Endothelial cell of umbilical vein (primary cell): ENCODE data around the gene FIG4. TPM values are rescaled to one million over a fixed set of nuclear protein-coding genes. Genes with fewer than 3 reads are reported as not detected.

ENCODE experiments used
- BruUV-seq: library from RNA; stranded (reverse); fragments of 400-500 nt; replicated peaks from 2 replicates; lab custom pipeline; 2021; lab: Mats Ljungman, UMichigan
- CTCF ChIA-PET: fragments of 300-600, 350-600 bp; sonication (Branson Sonifier 250); formaldehyde crosslinking; loops from one replicate; lab custom pipeline; 2021; ENCODE audit warnings: antibody characterized with exemption, inconsistent platforms; lab: Charles Lee
- POLR2A ChIA-PET: fragments of 300-600, 350-600 bp; sonication (Branson Sonifier 250); formaldehyde crosslinking; loops from one replicate; lab custom pipeline; 2021; ENCODE audit warnings: antibody characterized with exemption, inconsistent platforms; lab: Charles Lee
- DNase-seq: peaks from one replicate; pipeline ENCODE4 v3.0.0-alpha.2; 2011; ENCODE audit warnings: low read depth, low spot score
- FAIRE-seq: peaks from 2 replicates; lab custom pipeline; 2011; peaks lifted over from hg19 to GRCh38; lab: Jason Lieb, UNC
- H2AFZ ChIP-seq: 2 replicates; pipeline ENCODE4 v1.6.0; 2012; ENCODE audit warnings: low read depth, low read length, control low read depth, inconsistent platforms
- H3K27ac ChIP-seq: 2 replicates; pipeline ENCODE4 v1.5.1; 2011; ENCODE audit warnings: low read depth, mild to moderate bottlenecking, control low read depth, low read length, moderate library complexity; ENCODE audit not compliant: insufficient read depth
- H3K27me3 ChIP-seq, 2 experiments: 2 replicates each; pipeline versions ENCODE4 v1.6.0 to v1.6.1; 2011; ENCODE audit warnings: low read length in 2 of 2, mixed read lengths in 1 of 2; ENCODE audit not compliant: control insufficient read depth in 2 of 2, insufficient read depth in 2 of 2
- H3K36me3 ChIP-seq, 2 experiments: 2 replicates in 1 of 2; 3 replicates in 1 of 2; pipeline ENCODE4 v1.5.1; 2011; ENCODE audit warnings: low read length in 2 of 2, mild to moderate bottlenecking in 1 of 2, moderate library complexity in 1 of 2; ENCODE audit not compliant: control insufficient read depth in 2 of 2, insufficient read depth in 2 of 2; ENCODE audit errors: extremely low read depth in 1 of 2
- H3K4me1 ChIP-seq: 3 replicates; pipeline ENCODE4 v1.5.1; 2011; ENCODE audit warnings: mild to moderate bottlenecking, low read length; ENCODE audit not compliant: control insufficient read depth, insufficient read depth; ENCODE audit errors: extremely low read depth
- H3K4me2 ChIP-seq: 2 replicates; pipeline ENCODE4 v1.6.1; 2011; ENCODE audit warnings: low read length, control low read depth, mixed read lengths; ENCODE audit not compliant: insufficient read depth
- H3K4me3 ChIP-seq, 3 experiments: fragments of 200-600 bp in 1 of 3; sonication (generic), shearing (Covaris generic) in 1 of 3; replicated peaks in 1 of 3; 2 replicates each; pipeline ENCODE4 v1.5.1; 2011 to 2016; ENCODE audit warnings: control low read depth in 3 of 3, low read length in 3 of 3, mild to moderate bottlenecking in 2 of 3, inconsistent platforms in 1 of 3, low read depth in 1 of 3, moderate library complexity in 1 of 3; ENCODE audit not compliant: insufficient read depth in 1 of 3
- H3K79me2 ChIP-seq: 2 replicates; pipeline ENCODE4 v1.6.0; 2012; ENCODE audit warnings: low read length, inconsistent platforms; ENCODE audit not compliant: control insufficient read depth, insufficient read depth
- H3K9ac ChIP-seq: replicated peaks from 2 replicates; pipeline ENCODE3; 2011; ENCODE audit warnings: low read length, control low read depth; ENCODE audit not compliant: insufficient read depth; ENCODE audit errors: extremely low read depth
- H3K9me1 ChIP-seq: replicated peaks from 3 replicates; pipeline ENCODE4 v1.6.0; 2011; ENCODE audit warnings: mild to moderate bottlenecking, low read length; ENCODE audit not compliant: control insufficient read depth, insufficient read depth; ENCODE audit errors: extremely low read depth
- H3K9me3 ChIP-seq: replicated peaks from 2 replicates; pipeline ENCODE4 v1.5.1; 2012; ENCODE audit warnings: low read length, inconsistent platforms; ENCODE audit not compliant: control insufficient read depth, insufficient read depth
- H4K20me1 ChIP-seq: replicated peaks from 2 replicates; pipeline ENCODE3; 2011; ENCODE audit warnings: mild to moderate bottlenecking, low read length; ENCODE audit not compliant: control insufficient read depth, insufficient read depth; ENCODE audit errors: extremely low read depth
- EZH2 ChIP-seq: IDR thresholded peaks from 2 replicates; pipeline ENCODE4 v1.6.1; 2012; ENCODE audit warnings: borderline replicate concordance, low read depth, mild to moderate bottlenecking, moderate library complexity, low read length, inconsistent platforms; ENCODE audit not compliant: severe bottlenecking
- FOS ChIP-seq: IDR thresholded peaks from 2 replicates; pipeline ENCODE4 v1.6.1; 2011; ENCODE audit warnings: mild to moderate bottlenecking, low read length, moderate library complexity, borderline replicate concordance; ENCODE audit not compliant: insufficient read depth
- GATA2 ChIP-seq: IDR thresholded peaks from 2 replicates; pipeline ENCODE4 v1.7.0; 2011; ENCODE audit warnings: low read depth, mild to moderate bottlenecking, moderate library complexity, mixed read lengths, low read length; ENCODE audit not compliant: insufficient read length, insufficient read depth
- JUN ChIP-seq: IDR thresholded peaks from 2 replicates; pipeline ENCODE4 v1.6.1; 2011; ENCODE audit warnings: borderline replicate concordance, low read depth; ENCODE audit not compliant: insufficient read length, insufficient read depth
- MYC ChIP-seq: IDR thresholded peaks from one replicate; pipeline ENCODE4 v1.6.1; 2011; ENCODE audit warnings: mild to moderate bottlenecking, low read depth, low read length
- POLR2A ChIP-seq: IDR thresholded peaks from 2 replicates; pipeline ENCODE4 v1.6.1; 2012; ENCODE audit warnings: low read depth, mild to moderate bottlenecking, control low read depth, low read length
- POLR2AphosphoS5 ChIP-seq: IDR thresholded peaks from 2 replicates; pipeline ENCODE4 v1.6.1; 2012; ENCODE audit warnings: low read depth, mild to moderate bottlenecking, control low read depth, low read length, moderate library complexity; ENCODE audit not compliant: insufficient read depth
- dilution Hi-C: fragments of 300-500 bp; cut with MboI; formaldehyde crosslinking; loops from one replicate; pipeline ENCODE4 v1.15.0; 2019; ENCODE audit warnings: low sequenced_read_pairs; ENCODE audit not compliant: extremely low pct_ligation_motif_present
- intact Hi-C: fragments of 100-400 bp; cut with micrococcal nuclease; formaldehyde crosslinking; loops from one replicate; pipeline ENCODE4 v1.10.0; 2022
- polyA plus RNA-seq, 4 experiments: library from polyadenylated mRNA; depleted of rRNA in 3 of 4; stranded (reverse) in 3 of 4; unstranded in 1 of 4; fragments of >200 nt; gene quantifications; 2 replicates each; pipeline versions ENCODE4 v1.2.1 to v1.2.3, GENCODE V29; 2011 to 2012; ENCODE audit warnings: missing spikeins in 1 of 4
- total RNA-seq: library from RNA; stranded (reverse); gene quantifications from 2 replicates; pipeline ENCODE4 v1.2.3, GENCODE V29; 2021
- TF ChIP-seq, protein P1 (sequence below), 2 donors: IDR thresholded peaks; 1 replicate in 1 of 2; 2 replicates in 1 of 2; pipeline ENCODE4 v1.5.1; 2011; ENCODE audit warnings: low read length in 2 of 2, mild to moderate bottlenecking in 2 of 2, moderate library complexity in 2 of 2, control low read depth in 1 of 2, inconsistent platforms in 1 of 2, low read depth in 1 of 2; ENCODE audit not compliant: insufficient read depth in 1 of 2; ENCODE audit errors: extremely low read depth in 1 of 2
- TF ChIP-seq, protein P2 (sequence below): IDR thresholded peaks from 2 replicates; pipeline ENCODE4 v1.6.1; 2011; ENCODE audit not compliant: insufficient read depth, insufficient read length

FIG4 gene
- total and polyA plus RNA-seq, 2 donors (not counting 3 experiments of a cell fraction or from before 2014, with no cell fraction given): 7.9 to 12.2 TPM

GRCh38 chr6:109824105-109824504 lies 133.0 kb downstream of the FIG4 start:
- no TSS peak for BruUV-seq
- H4K20me1 ChIP-seq: no peaks in the 10 kb centered on the region
- no peaks in the 10 kb centered on the region for H3K9me3 ChIP-seq
- no peak overlapping the region for H3K4me3 ChIP-seq
- no peak overlapping the region for H3K27ac ChIP-seq
- intact Hi-C loops: no loop called here
- ChIA-PET CTCF (interaction anchor here (1.8 to 2.2 kb wide), 2 partner anchors 19 to 216 kb away, joined by 5 to 6 read pairs; no protein-coding TSS in a partner anchor), POLR2A (no interaction called here)
- H2AFZ ChIP-seq: no peak overlapping the region
- DNase-seq (no peak), FAIRE-seq (no peak)
- no peak overlapping the region for H3K4me2 ChIP-seq
- no peaks in the 10 kb centered on the region for H3K36me3 ChIP-seq
- no peak overlapping the region for H3K9ac ChIP-seq
- H3K4me1 ChIP-seq: no peaks in the 10 kb centered on the region
- no peaks in the 10 kb centered on the region for H3K9me1 ChIP-seq
- TF ChIP-seq MYC (no peak), EZH2 (no peak), FOS (no peak), POLR2AphosphoS5 (no peak)
- TF ChIP-seq, protein P1, sequence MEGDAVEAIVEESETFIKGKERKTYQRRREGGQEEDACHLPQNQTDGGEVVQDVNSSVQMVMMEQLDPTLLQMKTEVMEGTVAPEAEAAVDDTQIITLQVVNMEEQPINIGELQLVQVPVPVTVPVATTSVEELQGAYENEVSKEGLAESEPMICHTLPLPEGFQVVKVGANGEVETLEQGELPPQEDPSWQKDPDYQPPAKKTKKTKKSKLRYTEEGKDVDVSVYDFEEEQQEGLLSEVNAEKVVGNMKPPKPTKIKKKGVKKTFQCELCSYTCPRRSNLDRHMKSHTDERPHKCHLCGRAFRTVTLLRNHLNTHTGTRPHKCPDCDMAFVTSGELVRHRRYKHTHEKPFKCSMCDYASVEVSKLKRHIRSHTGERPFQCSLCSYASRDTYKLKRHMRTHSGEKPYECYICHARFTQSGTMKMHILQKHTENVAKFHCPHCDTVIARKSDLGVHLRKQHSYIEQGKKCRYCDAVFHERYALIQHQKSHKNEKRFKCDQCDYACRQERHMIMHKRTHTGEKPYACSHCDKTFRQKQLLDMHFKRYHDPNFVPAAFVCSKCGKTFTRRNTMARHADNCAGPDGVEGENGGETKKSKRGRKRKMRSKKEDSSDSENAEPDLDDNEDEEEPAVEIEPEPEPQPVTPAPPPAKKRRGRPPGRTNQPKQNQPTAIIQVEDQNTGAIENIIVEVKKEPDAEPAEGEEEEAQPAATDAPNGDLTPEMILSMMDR (IDR thresholded peaks at IDR 0.05; ENCODE audit: extremely low read depth in 1 of 2, insufficient read depth in 1 of 2, low read depth in 1 of 2, low read length in 2 of 2): no peak
- no peaks in the 10 kb centered on the region for H3K79me2 ChIP-seq
- dilution Hi-C loops: no loop called here
- no peaks in the 10 kb centered on the region for H3K27me3 ChIP-seq

- no peak overlapping the region for H2AFZ ChIP-seq
- CTCF ChIA-PET: interaction anchor here (1.9 kb wide), 1 partner anchor 9 kb away, joined by 5 read pairs; no protein-coding TSS in a partner anchor
- no peak overlapping the region for H3K9ac ChIP-seq
- BruUV-seq: no TSS peak
- POLR2A ChIA-PET: no interaction called here
- dilution Hi-C loops: no loop called here
- DNase-seq (no peak), FAIRE-seq (no peak)
- H3K36me3 ChIP-seq: no peaks in the 10 kb centered on the region
- H3K9me1 ChIP-seq: no peaks in the 10 kb centered on the region
- H3K9me3 ChIP-seq: no peaks in the 10 kb centered on the region
- no peak overlapping the region for H3K4me2 ChIP-seq
- intact Hi-C loops: no loop called here
- TF ChIP-seq, protein P2, sequence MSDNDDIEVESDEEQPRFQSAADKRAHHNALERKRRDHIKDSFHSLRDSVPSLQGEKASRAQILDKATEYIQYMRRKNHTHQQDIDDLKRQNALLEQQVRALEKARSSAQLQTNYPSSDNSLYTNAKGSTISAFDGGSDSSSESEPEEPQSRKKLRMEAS: no peak
- TF ChIP-seq FOS (no peak), POLR2AphosphoS5 (no peak), MYC (no peak), EZH2 (no peak), GATA2 (no peak), POLR2A (no peak), JUN (no peak)
- TF ChIP-seq, protein P1 (IDR thresholded peaks at IDR 0.05; ENCODE audit: extremely low read depth in 1 of 2, insufficient read depth in 1 of 2, low read depth in 1 of 2, low read length in 2 of 2): no peak
- no peaks in the 10 kb centered on the region for H4K20me1 ChIP-seq
- no peak overlapping the region for H3K4me3 ChIP-seq
- no peaks in the 10 kb centered on the region for H3K79me2 ChIP-seq
- H3K4me1 ChIP-seq: no peaks in the 10 kb centered on the region
- no peak overlapping the region for H3K27ac ChIP-seq
- no peaks in the 10 kb centered on the region for H3K27me3 ChIP-seq
Observed at GRCh38 chr6:109826551-109826950, 135.5 kb downstream of the FIG4 start.
